ENCODE data around the gene KRTAP4-7. TPM values are rescaled to one million over a fixed set of nuclear protein-coding genes. Genes with fewer than 3 reads are reported as not detected.
"Not testable (repeated sequence)": the region's sequence is repeated elsewhere in the genome, so short reads cannot be mapped to it uniquely, and the experiment has no call there.

KRTAP4-7 gene
- total and polyA plus RNA-seq, 2 experiments from 2014 or later, result not detected

DNA sequence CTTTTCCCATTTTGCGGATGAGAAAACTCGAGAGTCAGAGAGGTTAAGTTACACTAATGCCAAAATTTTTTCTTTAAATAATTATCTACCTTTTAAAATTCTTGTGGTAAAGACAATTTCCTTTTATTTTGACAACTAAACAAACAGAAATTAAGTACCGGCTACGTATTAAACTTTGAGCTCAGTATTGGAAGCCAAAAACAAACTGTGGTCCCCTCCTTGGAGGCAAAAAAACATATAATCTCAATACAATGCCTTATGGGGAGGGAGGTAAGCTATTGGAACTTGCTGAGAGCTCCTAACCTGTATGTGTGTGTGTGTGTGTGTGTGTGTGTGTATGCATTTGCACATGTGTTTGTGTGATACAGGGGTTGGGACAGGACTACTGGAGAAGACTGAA, 20.5 kb upstream of the KRTAP4-7 start:
- H4K20me1 ChIP-seq (ENCODE audit: insufficient read depth, poor library complexity, severe bottlenecking), result no peaks in the 10 kb centered on the region
- H3K4me1 ChIP-seq (ENCODE audit: insufficient read depth), result no peaks in the 10 kb centered on the region
- H2AFZ ChIP-seq, result no peak overlapping the region
- WGBS (ENCODE audit: low lambda C conversion rate, missing lambda C conversion rate), result 79% methylated on average over 4 of the region's 4 CpGs
- TF ChIP-seq, protein P1, sequence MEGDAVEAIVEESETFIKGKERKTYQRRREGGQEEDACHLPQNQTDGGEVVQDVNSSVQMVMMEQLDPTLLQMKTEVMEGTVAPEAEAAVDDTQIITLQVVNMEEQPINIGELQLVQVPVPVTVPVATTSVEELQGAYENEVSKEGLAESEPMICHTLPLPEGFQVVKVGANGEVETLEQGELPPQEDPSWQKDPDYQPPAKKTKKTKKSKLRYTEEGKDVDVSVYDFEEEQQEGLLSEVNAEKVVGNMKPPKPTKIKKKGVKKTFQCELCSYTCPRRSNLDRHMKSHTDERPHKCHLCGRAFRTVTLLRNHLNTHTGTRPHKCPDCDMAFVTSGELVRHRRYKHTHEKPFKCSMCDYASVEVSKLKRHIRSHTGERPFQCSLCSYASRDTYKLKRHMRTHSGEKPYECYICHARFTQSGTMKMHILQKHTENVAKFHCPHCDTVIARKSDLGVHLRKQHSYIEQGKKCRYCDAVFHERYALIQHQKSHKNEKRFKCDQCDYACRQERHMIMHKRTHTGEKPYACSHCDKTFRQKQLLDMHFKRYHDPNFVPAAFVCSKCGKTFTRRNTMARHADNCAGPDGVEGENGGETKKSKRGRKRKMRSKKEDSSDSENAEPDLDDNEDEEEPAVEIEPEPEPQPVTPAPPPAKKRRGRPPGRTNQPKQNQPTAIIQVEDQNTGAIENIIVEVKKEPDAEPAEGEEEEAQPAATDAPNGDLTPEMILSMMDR (IDR thresholded peaks at IDR 0.05; ENCODE audit: poor library complexity), result no peak
- TF ChIP-seq EZH2 (IDR thresholded peaks at IDR 0.05; ENCODE audit: borderline replicate concordance) (no peak), EZH2phosphoT487 (IDR thresholded peaks at IDR 0.05; ENCODE audit: low read depth, severe bottlenecking, unreplicated experiment) (no peak)
- DNase-seq (ENCODE audit: low spot score), result no peak
- no peak overlapping the region for H3K4me2 ChIP-seq
- H3K27me3 ChIP-seq, result no peaks in the 10 kb centered on the region
- no peak overlapping the region for H3K4me3 ChIP-seq
- no peaks in the 10 kb centered on the region for H3K9me3 ChIP-seq (ENCODE audit: low read depth)
- no peaks in the 10 kb centered on the region for H3K9me2 ChIP-seq (replicated peaks; ENCODE audit: insufficient read depth)
- H3K27ac ChIP-seq, result no peak overlapping the region
- no peaks in the 10 kb centered on the region for H3K36me3 ChIP-seq (replicated peaks; ENCODE audit: insufficient read depth, low read depth)
- H3K79me2 ChIP-seq, result no peaks in the 10 kb centered on the region

DNA sequence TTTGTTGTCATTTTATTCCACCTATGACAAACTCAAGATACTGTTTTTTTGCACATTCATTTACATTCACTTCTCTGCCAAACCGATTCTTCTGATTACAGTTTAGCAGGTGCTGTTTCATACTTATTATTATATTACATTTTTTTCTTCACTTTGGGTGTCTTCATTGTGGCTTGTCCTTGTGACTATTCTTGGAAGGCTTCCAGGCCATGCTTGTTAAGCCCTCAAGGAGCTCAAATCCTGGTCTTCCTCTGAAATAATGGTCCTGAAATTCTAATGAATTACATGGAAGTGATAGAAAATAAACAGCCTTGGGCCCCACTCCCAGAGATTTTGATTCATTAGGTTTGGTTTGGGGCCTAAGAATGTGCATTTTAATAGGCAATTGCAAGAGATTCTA, 19.6 kb upstream of the KRTAP4-7 start:
- no peaks in the 10 kb centered on the region for H3K36me3 ChIP-seq (replicated peaks; ENCODE audit: insufficient read depth, low read depth)
- 96% methylated on average over 1 of the region's 1 CpG for WGBS (ENCODE audit: low lambda C conversion rate, missing lambda C conversion rate)
- DNase-seq (ENCODE audit: low spot score), result no peak
- no peak overlapping the region for H3K4me3 ChIP-seq
- H3K4me1 ChIP-seq (ENCODE audit: insufficient read depth), result no peaks in the 10 kb centered on the region
- no peaks in the 10 kb centered on the region for H4K20me1 ChIP-seq (ENCODE audit: insufficient read depth, poor library complexity, severe bottlenecking)
- H3K4me2 ChIP-seq, result no peak overlapping the region
- H3K27me3 ChIP-seq, result no peaks in the 10 kb centered on the region
- TF ChIP-seq, protein P1 (IDR thresholded peaks at IDR 0.05; ENCODE audit: poor library complexity), result no peak
- no peak for TF ChIP-seq EZH2 (IDR thresholded peaks at IDR 0.05; ENCODE audit: borderline replicate concordance)
- no peak for TF ChIP-seq EZH2phosphoT487 (IDR thresholded peaks at IDR 0.05; ENCODE audit: low read depth, severe bottlenecking, unreplicated experiment)
- H2AFZ ChIP-seq, result no peak overlapping the region
- H3K27ac ChIP-seq, result no peak overlapping the region
- H3K9me3 ChIP-seq (ENCODE audit: low read depth), result no peaks in the 10 kb centered on the region
- H3K9me2 ChIP-seq (replicated peaks; ENCODE audit: insufficient read depth), result no peaks in the 10 kb centered on the region
- no peaks in the 10 kb centered on the region for H3K79me2 ChIP-seq

DNA sequence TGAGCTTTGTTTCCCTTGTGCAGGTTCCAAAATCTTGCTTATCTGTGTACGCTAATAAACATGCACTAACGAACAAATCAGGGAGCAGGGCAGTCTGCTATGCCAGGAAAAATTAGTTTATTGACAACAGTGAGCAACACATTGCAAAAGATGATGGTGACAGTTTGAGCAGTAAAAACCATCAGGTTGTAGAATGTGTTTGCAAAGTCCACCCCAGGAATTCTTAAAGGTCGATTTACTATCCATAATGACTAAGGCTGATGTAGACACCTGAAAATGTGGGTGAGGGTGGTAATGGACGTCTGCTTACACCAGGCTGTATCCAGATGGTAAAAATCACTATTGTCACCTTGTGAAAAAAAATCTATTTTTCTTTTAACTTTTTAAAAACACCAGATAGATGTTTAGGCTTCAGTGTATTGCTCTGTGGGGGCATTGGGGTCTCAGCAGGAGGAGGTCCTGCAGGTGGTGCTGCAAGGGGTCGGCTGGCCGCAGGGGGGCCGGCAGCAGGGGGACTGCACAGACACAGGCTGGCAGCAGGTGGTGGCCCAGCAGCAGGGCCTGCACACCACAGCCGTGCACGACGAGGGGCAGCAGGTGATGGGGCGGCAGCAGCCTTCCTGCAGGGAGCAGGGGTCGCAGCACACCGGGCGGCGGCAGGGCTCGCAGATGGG, 18.8 kb upstream of the KRTAP4-7 start:
- not testable (repeated sequence) for H3K9me2 ChIP-seq (replicated peaks; ENCODE audit: insufficient read depth); H3K4me3 ChIP-seq; H3K9me3 ChIP-seq (ENCODE audit: low read depth); H3K79me2 ChIP-seq; H3K4me2 ChIP-seq; H3K27ac ChIP-seq; H3K36me3 ChIP-seq (replicated peaks; ENCODE audit: insufficient read depth, low read depth); H2AFZ ChIP-seq; H3K4me1 ChIP-seq (ENCODE audit: insufficient read depth); H3K27me3 ChIP-seq; H4K20me1 ChIP-seq (ENCODE audit: insufficient read depth, poor library complexity, severe bottlenecking); DNase-seq (ENCODE audit: low spot score)
- WGBS (ENCODE audit: low lambda C conversion rate, missing lambda C conversion rate), result 75% methylated on average over 7 of the region's 16 CpGs

GRCh38 chr17:41065829-41066624, 17.9 kb upstream of the KRTAP4-7 start, which contains the start of gene KRTAP2-4:
Gene KRTAP2-4 (minus strand): TSS chr17:41065879. CDS start chr17:41065845, 34 bp downstream.
- no peaks in the 10 kb centered on the region for H3K9me3 ChIP-seq (ENCODE audit: low read depth)
- no peaks in the 10 kb centered on the region for H3K79me2 ChIP-seq
- no peak for TF ChIP-seq EZH2 (IDR thresholded peaks at IDR 0.05; ENCODE audit: borderline replicate concordance)
- TF ChIP-seq, protein P1 (IDR thresholded peaks at IDR 0.05; ENCODE audit: poor library complexity), result no peak
- TF ChIP-seq EZH2phosphoT487 (IDR thresholded peaks at IDR 0.05; ENCODE audit: low read depth, severe bottlenecking, unreplicated experiment), result no peak
- H2AFZ ChIP-seq, result no peak within 1 kb of the TSS
- no peak within 1 kb of the TSS for H3K4me2 ChIP-seq
- H4K20me1 ChIP-seq (ENCODE audit: insufficient read depth, poor library complexity, severe bottlenecking), result no peaks in the 10 kb centered on the region
- no peak for DNase-seq (ENCODE audit: low spot score)
- no peaks in the 10 kb centered on the region for H3K27me3 ChIP-seq
- WGBS (ENCODE audit: low lambda C conversion rate, missing lambda C conversion rate), result 87% methylated on average over 5 of the region's 6 CpGs
- no peaks in the 10 kb centered on the region for H3K4me1 ChIP-seq (ENCODE audit: insufficient read depth)
- no peak within 1 kb of the TSS for H3K27ac ChIP-seq
- no peak within 1 kb of the TSS for H3K4me3 ChIP-seq
- no peaks in the 10 kb centered on the region for H3K9me2 ChIP-seq (replicated peaks; ENCODE audit: insufficient read depth)
- H3K36me3 ChIP-seq (replicated peaks; ENCODE audit: insufficient read depth, low read depth), result no peaks in the 10 kb centered on the region
